Loucy (cell line): ENCODE measurements around the gene IER3.
A peak's percentile ranks its signal among the peaks of the same experiment; 100 is the strongest.

Experiments
- H2AFZ ChIP-seq: fragments of 200-600 bp; sonication (generic); 2 replicates; pipeline ENCODE4 v1.6.0; 2016; ENCODE audit warnings: antibody characterized with exemption, mild to moderate bottlenecking, low read length, moderate library complexity
- H3F3A ChIP-seq: fragments of 200-600 bp; 2 replicates; pipeline ENCODE4 v1.6.0; 2016; ENCODE audit warnings: antibody characterized with exemption, low read depth, mild to moderate bottlenecking
- H3K27me3 ChIP-seq: fragments of 200-600 bp; sonication (generic); 2 replicates; pipeline ENCODE4 v1.6.1; 2014; ENCODE audit warnings: low read length, mild to moderate bottlenecking; ENCODE audit not compliant: insufficient read depth, poor library complexity, severe bottlenecking
- H3K36me3 ChIP-seq: fragments of 200-600 bp; sonication (generic); 2 replicates; pipeline ENCODE4 v1.6.1; 2016; ENCODE audit warnings: low read length; ENCODE audit not compliant: insufficient read depth
- H3K4me1 ChIP-seq: fragments of 200-600 bp; sonication (generic); 2 replicates; pipeline ENCODE4 v1.5.1; 2014; ENCODE audit warnings: low read length, mild to moderate bottlenecking; ENCODE audit not compliant: insufficient read depth, poor library complexity, severe bottlenecking
- H3K4me2 ChIP-seq: fragments of 200-600 bp; sonication (generic); 2 replicates; pipeline ENCODE4 v1.6.0; 2014; ENCODE audit warnings: antibody characterized with exemption, low read length, low read depth, mild to moderate bottlenecking; ENCODE audit not compliant: poor library complexity, severe bottlenecking
- H3K4me3 ChIP-seq: fragments of 200-600 bp; sonication (generic); 2 replicates; pipeline ENCODE4 v1.5.1; 2014; ENCODE audit warnings: low read length, mild to moderate bottlenecking, mixed read lengths; ENCODE audit not compliant: poor library complexity, severe bottlenecking
- H3K79me2 ChIP-seq: fragments of 200-600 bp; sonication (generic); 2 replicates; pipeline ENCODE4 v1.6.1; 2014; ENCODE audit warnings: low read length; ENCODE audit not compliant: insufficient read depth
- H3K9ac ChIP-seq: fragments of 200-600 bp; sonication (generic); 2 replicates; pipeline ENCODE4 v1.6.0; 2014; ENCODE audit warnings: mild to moderate bottlenecking, low read depth, low read length, moderate library complexity; ENCODE audit not compliant: poor library complexity, severe bottlenecking
- H3K9me2 ChIP-seq: fragments of 200-600 bp; sonication (generic); replicated peaks from 2 replicates; pipeline ENCODE4 v1.6.1; 2016; ENCODE audit warnings: low read depth, low read length, mixed read lengths
- H3K9me3 ChIP-seq: fragments of 200-600 bp; sonication (generic); 2 replicates; pipeline ENCODE4 v1.6.1; 2014; ENCODE audit warnings: mild to moderate bottlenecking, antibody characterized with exemption, low read length, low read depth; ENCODE audit not compliant: insufficient read depth
- H4K20me1 ChIP-seq: fragments of 200-600 bp; sonication (generic); 2 replicates; pipeline ENCODE4 v1.6.0; 2014; ENCODE audit warnings: antibody characterized with exemption, low read length, mild to moderate bottlenecking; ENCODE audit not compliant: insufficient read depth, poor library complexity, severe bottlenecking
- EZH2phosphoT487 ChIP-seq: fragments of 200-600 bp; IDR thresholded peaks from 2 replicates; pipeline ENCODE4 v1.6.1; 2018; ENCODE audit warnings: antibody characterized with exemption, mild to moderate bottlenecking, moderate library complexity, borderline replicate concordance
- TF ChIP-seq, protein P1 (sequence below): fragments of 200-600 bp; sonication (generic); conservative IDR thresholded peaks from 2 replicates; pipeline ENCODE4 v1.5.1; 2014; ENCODE audit warnings: mild to moderate bottlenecking, antibody characterized with exemption, low read length

Gene IER3

GRCh38 chr6:30712441-30712945 lies 31.9 kb downstream of the IER3 start:
- peaks cover 17% of the 10 kb centered on the region; the same call in 1 of the 2 replicates for H3K36me3 ChIP-seq
- peaks cover 60% of the 10 kb centered on the region for H3K4me1 ChIP-seq
- H3K9me3 ChIP-seq, result no peaks in the 10 kb centered on the region
- no peaks in the 10 kb centered on the region for H3F3A ChIP-seq
- no peaks in the 10 kb centered on the region for H3K27me3 ChIP-seq
- H4K20me1 ChIP-seq, result no peaks in the 10 kb centered on the region
- H3K9ac ChIP-seq, result peak overlapping the region; percentile 72
- no peak for TF ChIP-seq EZH2phosphoT487
- TF ChIP-seq, protein P1, sequence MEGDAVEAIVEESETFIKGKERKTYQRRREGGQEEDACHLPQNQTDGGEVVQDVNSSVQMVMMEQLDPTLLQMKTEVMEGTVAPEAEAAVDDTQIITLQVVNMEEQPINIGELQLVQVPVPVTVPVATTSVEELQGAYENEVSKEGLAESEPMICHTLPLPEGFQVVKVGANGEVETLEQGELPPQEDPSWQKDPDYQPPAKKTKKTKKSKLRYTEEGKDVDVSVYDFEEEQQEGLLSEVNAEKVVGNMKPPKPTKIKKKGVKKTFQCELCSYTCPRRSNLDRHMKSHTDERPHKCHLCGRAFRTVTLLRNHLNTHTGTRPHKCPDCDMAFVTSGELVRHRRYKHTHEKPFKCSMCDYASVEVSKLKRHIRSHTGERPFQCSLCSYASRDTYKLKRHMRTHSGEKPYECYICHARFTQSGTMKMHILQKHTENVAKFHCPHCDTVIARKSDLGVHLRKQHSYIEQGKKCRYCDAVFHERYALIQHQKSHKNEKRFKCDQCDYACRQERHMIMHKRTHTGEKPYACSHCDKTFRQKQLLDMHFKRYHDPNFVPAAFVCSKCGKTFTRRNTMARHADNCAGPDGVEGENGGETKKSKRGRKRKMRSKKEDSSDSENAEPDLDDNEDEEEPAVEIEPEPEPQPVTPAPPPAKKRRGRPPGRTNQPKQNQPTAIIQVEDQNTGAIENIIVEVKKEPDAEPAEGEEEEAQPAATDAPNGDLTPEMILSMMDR, result no peak
- H3K4me2 ChIP-seq, result peak overlapping the region; percentile 81
- H3K79me2 ChIP-seq, result peaks cover 61% of the 10 kb centered on the region
- no peaks in the 10 kb centered on the region for H3K9me2 ChIP-seq
- peak overlapping the region; percentile 67 for H3K4me3 ChIP-seq
- no peak overlapping the region for H2AFZ ChIP-seq

- Histone ChIP-seq H3K4me3 (peak overlapping the region; percentile 67), H3K27me3 (no peaks in the 10 kb centered on the region), H3K79me2 (peaks cover 60% of the 10 kb centered on the region), H3K9me2 (no peaks in the 10 kb centered on the region), H4K20me1 (no peaks in the 10 kb centered on the region), H3K9me3 (no peaks in the 10 kb centered on the region), H3K4me1 (peaks cover 60% of the 10 kb centered on the region), H3F3A (no peaks in the 10 kb centered on the region), H2AFZ (no peak overlapping the region), H3K9ac (peak overlapping the region; percentile 72), H3K4me2 (peak overlapping the region; percentile 81), H3K36me3 (peaks cover 17% of the 10 kb centered on the region; the same call in 1 of the 2 replicates)
- no peak for TF ChIP-seq EZH2phosphoT487
- TF ChIP-seq, protein P1, result 0 out of 2 replicates have a peak, but pooled peaks have one; percentile 19
Observed at GRCh38 chr6:30711758-30712380, 32.5 kb downstream of the IER3 start.

- H3K4me2 ChIP-seq, result no peak overlapping the region
- H3F3A ChIP-seq, result no peaks in the 10 kb centered on the region
- H2AFZ ChIP-seq, result no peak overlapping the region
- peaks cover 34% of the 10 kb centered on the region for H3K79me2 ChIP-seq
- H3K9ac ChIP-seq, result no peak overlapping the region
- peaks cover 36% of the 10 kb centered on the region for H3K4me1 ChIP-seq
- TF ChIP-seq EZH2phosphoT487, result no peak
- TF ChIP-seq, protein P1, result no peak
- no peaks in the 10 kb centered on the region for H4K20me1 ChIP-seq
- H3K9me2 ChIP-seq, result no peaks in the 10 kb centered on the region
- no peaks in the 10 kb centered on the region for H3K27me3 ChIP-seq
- no peaks in the 10 kb centered on the region for H3K9me3 ChIP-seq
- H3K36me3 ChIP-seq, result peaks cover 24% of the 10 kb centered on the region; the same call in 1 of the 2 replicates
- H3K4me3 ChIP-seq, result no peak overlapping the region
Observed at GRCh38 chr6:30709101-30709868, 35.1 kb downstream of the IER3 start.
